SH-SY5Y (cell line): ENCODE data around the gene IFI44.

Source experiments
- GATA2 ChIP-seq: IDR thresholded peaks from 2 replicates; pipeline ENCODE4 v1.6.1; 2011; ENCODE audit warnings: mild to moderate bottlenecking, low read depth, low read length
- GATA3 ChIP-seq: IDR thresholded peaks from 2 replicates; pipeline ENCODE4 v1.6.1; 2011; ENCODE audit warnings: low read depth, mild to moderate bottlenecking, low read length, moderate library complexity

- TF ChIP-seq GATA3: no peak
- no peak for TF ChIP-seq GATA2
Measured at GRCh38 chr1:78645723-78646122, 3.9 kb upstream of the IFI44 start.
